Activated CD8-positive, alpha-beta memory T cell treated with anti-CD3 and anti-CD28 coated beads for 36 hours (primary cell): ENCODE measurements around the gene GLI3. TPM values are rescaled to one million over a fixed set of nuclear protein-coding genes. Genes with fewer than 3 reads are reported as not detected.

Source experiments
- CTCF ChIA-PET: fragments of 350-600 bp; sonication (Branson Sonifier 250); formaldehyde crosslinking; loops from one replicate; lab custom pipeline; 2021; ENCODE audit warnings: antibody characterized with exemption; lab: Charles Lee
- POLR2A ChIA-PET: fragments of 350-600 bp; sonication (Branson Sonifier 250); formaldehyde crosslinking; loops from one replicate; lab custom pipeline; 2021; ENCODE audit warnings: antibody characterized with exemption; lab: Charles Lee
- total RNA-seq, 2 experiments: library from RNA; stranded (reverse); gene quantifications; one replicate each; pipeline ENCODE4 v1.2.3, GENCODE V29; 2021

The GLI3 gene
- total RNA-seq, 2 experiments from 2014 or later, result 0.15 to 0.38 TPM

GRCh38 chr7:42155584-42156290 is 81.3 kb downstream of the GLI3 start:
- ChIA-PET CTCF (no interaction called here), POLR2A (no interaction called here)

- ChIA-PET POLR2A (no interaction called here), CTCF (interaction anchor here (0.5 kb wide), 1 partner anchor 774 kb away, joined by 3 read pairs; no protein-coding TSS in a partner anchor)
Observed at GRCh38 chr7:42154173-42154572, 82.8 kb downstream of the GLI3 start.

- POLR2A ChIA-PET, result no interaction called here
- CTCF ChIA-PET, result no interaction called here
Observed at GRCh38 chr7:42152329-42153205, 84.4 kb downstream of the GLI3 start.

GRCh38 chr7:42151309-42151708 is 85.7 kb downstream of the GLI3 start:
- POLR2A ChIA-PET, result no interaction called here
- CTCF ChIA-PET, result no interaction called here

- CTCF ChIA-PET, result no interaction called here
- POLR2A ChIA-PET, result no interaction called here
Observed at GRCh38 chr7:42145539-42145938, 91.5 kb downstream of the GLI3 start.

GRCh38 chr7:42144604-42145003 is 92.4 kb downstream of the GLI3 start:
- ChIA-PET CTCF (no interaction called here), POLR2A (no interaction called here)

- CTCF ChIA-PET, result no interaction called here
- POLR2A ChIA-PET, result no interaction called here
Observed at GRCh38 chr7:42143711-42144600, 93.1 kb downstream of the GLI3 start.

- ChIA-PET POLR2A (no interaction called here), CTCF (no interaction called here)
Observed at GRCh38 chr7:42142089-42142488, 94.9 kb downstream of the GLI3 start.

GRCh38 chr7:42139751-42140150 is 97.3 kb downstream of the GLI3 start:
- ChIA-PET POLR2A (no interaction called here), CTCF (no interaction called here)

GRCh38 chr7:42138691-42139090 is 98.3 kb downstream of the GLI3 start:
- ChIA-PET POLR2A (no interaction called here), CTCF (interaction anchor here (0.6 kb wide), 1 partner anchor 729 kb away, joined by 4 read pairs; no protein-coding TSS in a partner anchor)

- CTCF ChIA-PET, result no interaction called here
- POLR2A ChIA-PET, result no interaction called here
Observed at GRCh38 chr7:42137941-42138340, 99.1 kb downstream of the GLI3 start.

- ChIA-PET CTCF (no interaction called here), POLR2A (no interaction called here)
Observed at GRCh38 chr7:42137431-42137830, 99.6 kb downstream of the GLI3 start.

GRCh38 chr7:42135728-42136127 is 101.3 kb downstream of the GLI3 start:
- CTCF ChIA-PET, result no interaction called here
- POLR2A ChIA-PET, result no interaction called here

GRCh38 chr7:42134276-42134876 is 102.6 kb downstream of the GLI3 start:
- ChIA-PET CTCF (no interaction called here), POLR2A (no interaction called here)

- ChIA-PET POLR2A (interaction anchor here (0.6 kb wide), 1 partner anchor 568 kb away, joined by 3 read pairs; no protein-coding TSS in a partner anchor), CTCF (no interaction called here)
Observed at GRCh38 chr7:42133321-42133720, 103.7 kb downstream of the GLI3 start.

- POLR2A ChIA-PET, result no interaction called here
- CTCF ChIA-PET, result no interaction called here
Observed at GRCh38 chr7:42128703-42129102, 108.3 kb downstream of the GLI3 start.

GRCh38 chr7:42127232-42127622 is 109.8 kb downstream of the GLI3 start:
- CTCF ChIA-PET, result interaction anchor here (1.0 kb wide), 1 partner anchor 104 kb away, joined by 3 read pairs; no protein-coding TSS in a partner anchor
- POLR2A ChIA-PET, result no interaction called here

- ChIA-PET CTCF (interaction anchor here (1.0 kb wide), 1 partner anchor 104 kb away, joined by 3 read pairs; no protein-coding TSS in a partner anchor), POLR2A (no interaction called here)
Observed at GRCh38 chr7:42126475-42127231, 110.4 kb downstream of the GLI3 start.
